ENCODE results near the gene FLOT1.

DNA sequence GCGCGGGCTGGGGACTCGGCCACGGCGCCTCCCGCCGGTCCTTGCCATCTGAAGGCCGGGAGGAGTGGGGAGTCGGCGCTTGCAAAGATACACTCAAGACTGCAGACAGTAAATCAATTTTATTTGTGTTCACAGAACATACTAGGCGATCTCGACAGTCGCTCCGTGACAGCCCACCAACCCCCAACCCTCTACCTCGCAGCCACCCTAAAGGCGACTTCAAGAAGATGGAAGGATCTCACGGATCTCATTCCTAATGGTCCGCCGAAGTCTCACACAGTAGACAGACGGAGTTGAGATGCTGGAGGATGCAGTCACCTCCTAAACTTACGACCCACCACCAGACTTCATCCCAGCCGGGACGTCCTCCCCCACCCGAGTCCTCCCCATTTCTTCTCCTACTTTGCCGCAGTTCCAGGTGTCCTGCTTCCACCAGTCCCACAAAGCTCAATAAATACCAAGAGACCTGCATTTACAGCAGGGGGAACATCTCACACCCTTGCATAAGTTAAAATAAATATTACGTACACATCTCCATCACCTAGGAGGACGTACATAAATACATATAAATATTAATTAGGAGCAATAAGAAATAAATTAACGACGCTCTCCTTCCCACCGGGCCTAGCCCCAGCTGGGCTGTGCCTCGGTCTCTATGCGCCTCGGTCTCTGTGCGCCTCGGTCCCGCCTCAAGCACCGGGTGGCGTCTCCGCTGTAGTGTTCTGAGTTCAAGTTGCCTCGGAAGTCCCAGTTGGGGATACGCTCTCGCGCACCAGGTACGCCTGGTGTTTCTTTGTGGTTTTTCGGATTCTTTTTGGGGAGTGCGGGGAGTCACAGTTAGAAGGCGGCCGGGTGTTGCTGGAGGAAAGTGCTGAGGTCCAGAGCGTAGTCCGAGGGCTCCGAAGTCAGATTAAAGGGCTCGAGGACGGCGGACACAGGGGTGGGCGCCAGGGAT is 889 bp upstream of the FLOT1 start:
- no peak for TF ChIP-seq POLR2A (IDR thresholded peaks at IDR 0.05)
- TF ChIP-seq, protein P1, sequence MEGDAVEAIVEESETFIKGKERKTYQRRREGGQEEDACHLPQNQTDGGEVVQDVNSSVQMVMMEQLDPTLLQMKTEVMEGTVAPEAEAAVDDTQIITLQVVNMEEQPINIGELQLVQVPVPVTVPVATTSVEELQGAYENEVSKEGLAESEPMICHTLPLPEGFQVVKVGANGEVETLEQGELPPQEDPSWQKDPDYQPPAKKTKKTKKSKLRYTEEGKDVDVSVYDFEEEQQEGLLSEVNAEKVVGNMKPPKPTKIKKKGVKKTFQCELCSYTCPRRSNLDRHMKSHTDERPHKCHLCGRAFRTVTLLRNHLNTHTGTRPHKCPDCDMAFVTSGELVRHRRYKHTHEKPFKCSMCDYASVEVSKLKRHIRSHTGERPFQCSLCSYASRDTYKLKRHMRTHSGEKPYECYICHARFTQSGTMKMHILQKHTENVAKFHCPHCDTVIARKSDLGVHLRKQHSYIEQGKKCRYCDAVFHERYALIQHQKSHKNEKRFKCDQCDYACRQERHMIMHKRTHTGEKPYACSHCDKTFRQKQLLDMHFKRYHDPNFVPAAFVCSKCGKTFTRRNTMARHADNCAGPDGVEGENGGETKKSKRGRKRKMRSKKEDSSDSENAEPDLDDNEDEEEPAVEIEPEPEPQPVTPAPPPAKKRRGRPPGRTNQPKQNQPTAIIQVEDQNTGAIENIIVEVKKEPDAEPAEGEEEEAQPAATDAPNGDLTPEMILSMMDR (IDR thresholded peaks at IDR 0.05): no peak
